Measurements from ENCODE around the gene PARP1. TPM values are rescaled to one million over a fixed set of nuclear protein-coding genes. Genes with fewer than 3 reads are reported as not detected.

PARP1 gene
- total RNA-seq, 4 donors from 2014 or later, result 30.9 to 65.1 (median 48.2) TPM

DNA sequence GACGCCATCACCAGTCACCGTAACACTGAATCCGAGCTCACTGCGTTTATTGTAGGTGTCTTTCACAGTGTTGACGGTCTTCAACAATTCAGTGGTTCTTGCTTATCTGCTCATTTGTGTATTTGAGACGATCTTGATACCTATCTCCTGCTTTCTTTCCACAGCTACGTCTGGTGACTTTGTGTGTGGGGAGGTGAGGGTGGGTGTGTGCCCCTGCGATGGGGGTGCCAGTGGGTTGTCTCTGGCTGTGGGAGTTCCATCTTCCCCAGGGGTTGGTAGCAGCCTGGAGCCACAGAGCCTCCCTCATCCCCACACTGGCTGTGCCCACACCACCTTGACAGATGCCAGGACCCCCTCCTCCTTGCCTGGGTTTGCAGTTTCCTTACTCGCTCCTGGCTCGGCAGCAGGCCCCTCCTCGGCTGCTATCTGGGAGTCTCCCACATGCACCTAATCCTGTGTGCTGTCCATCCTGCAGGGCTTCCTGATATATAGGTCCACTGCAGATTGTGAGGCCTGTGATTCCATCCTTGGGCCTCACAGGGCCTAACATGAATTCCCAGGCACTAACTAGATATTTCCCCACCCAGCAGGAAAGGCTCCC is 6.3 kb upstream of the PARP1 start:
- TF ChIP-seq POLR2A (IDR thresholded peaks at IDR 0.05), result no peak
- TF ChIP-seq, protein P1, sequence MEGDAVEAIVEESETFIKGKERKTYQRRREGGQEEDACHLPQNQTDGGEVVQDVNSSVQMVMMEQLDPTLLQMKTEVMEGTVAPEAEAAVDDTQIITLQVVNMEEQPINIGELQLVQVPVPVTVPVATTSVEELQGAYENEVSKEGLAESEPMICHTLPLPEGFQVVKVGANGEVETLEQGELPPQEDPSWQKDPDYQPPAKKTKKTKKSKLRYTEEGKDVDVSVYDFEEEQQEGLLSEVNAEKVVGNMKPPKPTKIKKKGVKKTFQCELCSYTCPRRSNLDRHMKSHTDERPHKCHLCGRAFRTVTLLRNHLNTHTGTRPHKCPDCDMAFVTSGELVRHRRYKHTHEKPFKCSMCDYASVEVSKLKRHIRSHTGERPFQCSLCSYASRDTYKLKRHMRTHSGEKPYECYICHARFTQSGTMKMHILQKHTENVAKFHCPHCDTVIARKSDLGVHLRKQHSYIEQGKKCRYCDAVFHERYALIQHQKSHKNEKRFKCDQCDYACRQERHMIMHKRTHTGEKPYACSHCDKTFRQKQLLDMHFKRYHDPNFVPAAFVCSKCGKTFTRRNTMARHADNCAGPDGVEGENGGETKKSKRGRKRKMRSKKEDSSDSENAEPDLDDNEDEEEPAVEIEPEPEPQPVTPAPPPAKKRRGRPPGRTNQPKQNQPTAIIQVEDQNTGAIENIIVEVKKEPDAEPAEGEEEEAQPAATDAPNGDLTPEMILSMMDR (IDR thresholded peaks at IDR 0.05), result no peak
- WGBS, 2 donors, result 77 to 87% methylated on average over 11 of the region's 11 CpGs
- peak in 1 of 2 donors; percentile 37 for DNase-seq (ENCODE audit: low spot score in 2 of 2)
- no peak overlapping the region for H3K4me3 ChIP-seq (ENCODE audit: low read depth, poor library complexity, severe bottlenecking)
- intact Hi-C loops (cut with DNase I; ENCODE audit: low total_unique reads), result no loop called here

DNA sequence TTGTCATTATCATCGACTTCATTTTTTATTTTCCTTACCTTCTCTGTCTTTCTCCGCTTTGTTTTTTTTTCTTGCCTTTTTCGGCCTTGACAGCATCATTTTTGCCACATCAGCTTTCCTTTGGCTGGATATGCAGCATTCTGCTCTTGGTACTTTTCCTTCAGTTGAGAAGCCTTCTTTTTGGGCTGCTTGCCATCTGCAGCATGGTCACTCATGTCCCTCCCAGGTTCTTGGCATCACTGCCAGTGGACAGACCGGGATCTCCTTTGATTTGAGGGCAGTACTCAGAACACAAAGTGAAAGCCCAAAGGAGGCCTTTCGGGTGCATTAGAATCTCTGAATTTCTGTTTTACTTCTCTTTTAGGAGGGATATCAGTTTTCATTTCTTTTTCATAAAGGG is 3.7 kb upstream of the PARP1 start:
- no peak overlapping the region for H3K4me3 ChIP-seq (ENCODE audit: low read depth, poor library complexity, severe bottlenecking)
- 58 to 84% methylated on average over 5 of the region's 5 CpGs for WGBS, 2 donors
- intact Hi-C loops (cut with DNase I; ENCODE audit: low total_unique reads), result no loop called here
- TF ChIP-seq POLR2A (IDR thresholded peaks at IDR 0.05), result no peak
- TF ChIP-seq, protein P1 (IDR thresholded peaks at IDR 0.05), result no peak
- no peak for DNase-seq (ENCODE audit: low spot score in 2 of 2)

DNA sequence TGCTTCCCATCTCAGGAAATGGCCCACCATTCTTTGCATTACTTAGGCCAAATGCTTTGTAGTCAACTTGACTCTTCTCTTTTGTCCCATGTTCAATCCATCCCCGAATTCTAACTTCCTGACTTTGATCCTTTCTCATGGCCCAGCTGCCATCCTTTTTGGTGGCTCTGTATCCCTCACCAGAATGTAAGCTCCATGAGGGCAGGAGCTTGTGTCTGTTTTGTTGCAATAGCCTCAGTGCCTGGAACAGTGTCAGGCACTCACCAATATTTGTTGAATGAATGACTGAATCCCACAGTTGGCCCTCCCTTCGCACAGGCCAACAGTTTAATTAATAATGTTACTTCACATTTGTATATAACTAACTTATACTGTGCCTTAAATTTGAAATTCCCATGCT is 3.1 kb upstream of the PARP1 start:
- WGBS, 2 donors, result 90 to 96% methylated on average over 2 of the region's 2 CpGs
- H3K4me3 ChIP-seq (ENCODE audit: low read depth, poor library complexity, severe bottlenecking), result no peak overlapping the region
- intact Hi-C loops (cut with DNase I; ENCODE audit: low total_unique reads), result no loop called here
- no peak for DNase-seq (ENCODE audit: low spot score in 2 of 2)
- TF ChIP-seq, protein P1 (IDR thresholded peaks at IDR 0.05), result no peak
- TF ChIP-seq POLR2A (IDR thresholded peaks at IDR 0.05), result no peak

DNA sequence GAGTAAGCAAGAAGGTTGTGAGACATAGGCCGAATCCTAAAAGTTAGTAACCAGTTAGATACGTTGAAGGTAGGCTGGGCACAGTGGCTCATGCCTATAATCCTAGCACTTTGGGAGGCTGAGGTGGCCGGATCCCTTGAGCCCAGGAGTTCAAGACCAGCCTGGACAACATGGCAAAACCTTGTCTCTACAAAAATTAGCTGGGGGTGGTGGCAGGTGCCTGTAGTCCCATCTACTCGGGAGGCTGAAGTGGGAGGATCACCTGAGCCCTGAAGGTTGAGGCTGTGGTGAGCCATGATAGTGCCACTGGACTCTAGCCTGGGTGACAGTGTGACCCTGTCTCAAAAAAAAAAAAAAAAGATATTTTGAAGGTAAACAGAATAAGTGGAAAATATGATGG is 1.5 kb upstream of the PARP1 start:
- 87 to 98% methylated on average over 4 of the region's 4 CpGs for WGBS, 2 donors
- DNase-seq (ENCODE audit: low spot score in 2 of 2), result peak in 1 of 2 donors; percentile 53

DNA sequence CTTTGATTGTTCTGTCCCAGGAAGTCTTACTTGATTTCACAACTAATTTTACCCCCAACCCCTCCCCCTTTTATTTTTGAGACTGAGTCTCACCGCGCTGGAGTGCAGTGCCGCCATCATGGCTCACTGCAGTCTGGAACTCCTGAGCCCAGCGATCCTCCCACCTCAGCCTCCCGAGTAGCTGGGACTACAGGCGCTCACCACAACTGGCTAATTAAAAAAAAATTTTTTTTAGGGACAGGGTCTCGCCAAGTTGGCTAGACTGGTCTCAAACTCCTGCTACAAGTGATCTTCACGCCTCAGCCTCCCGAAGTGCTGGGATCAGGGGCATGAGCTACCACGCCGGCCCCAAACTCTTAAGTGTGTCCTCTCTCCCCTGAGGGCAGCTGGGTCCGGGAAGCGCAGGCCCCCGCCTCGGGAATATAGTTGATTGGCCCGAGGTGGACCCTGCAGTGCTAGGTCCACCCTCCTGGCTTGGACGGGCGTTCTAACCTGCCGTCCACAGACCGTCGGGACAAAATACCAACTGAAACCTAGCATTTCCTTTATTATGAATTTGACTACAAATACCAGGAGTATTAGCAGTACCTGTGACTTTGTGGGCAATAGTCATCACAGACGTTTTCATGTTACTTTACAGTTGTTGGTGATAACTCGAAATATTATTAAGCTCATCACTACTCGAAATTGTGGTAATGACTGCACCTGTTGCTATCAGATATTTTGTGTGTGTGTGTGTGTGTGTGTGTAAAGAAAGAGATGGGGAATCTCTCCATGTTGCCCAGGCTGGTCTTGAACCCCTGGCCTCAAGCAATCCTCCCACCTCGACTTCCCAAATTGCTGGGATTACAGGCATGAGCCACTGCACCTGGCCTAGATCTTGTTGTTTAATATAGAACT is 642 bp upstream of the PARP1 start:
- TF ChIP-seq POLR2A (IDR thresholded peaks at IDR 0.05), result no peak
- TF ChIP-seq, protein P1 (IDR thresholded peaks at IDR 0.05), result no peak
- intact Hi-C loops (cut with DNase I; ENCODE audit: low total_unique reads), result no loop called here
- peak in 1 of 2 donors; percentile 87 for DNase-seq (ENCODE audit: low spot score in 2 of 2)
- H3K4me3 ChIP-seq (ENCODE audit: low read depth, poor library complexity, severe bottlenecking), result no peak overlapping the region
- WGBS, 2 donors, result 68 to 72% methylated on average over 25 of the region's 25 CpGs

More for the DNA sequence above, 1.5 kb upstream of the PARP1 start:
- TF ChIP-seq, protein P1 (IDR thresholded peaks at IDR 0.05), result no peak
- no peak for TF ChIP-seq POLR2A (IDR thresholded peaks at IDR 0.05)
- H3K4me3 ChIP-seq (ENCODE audit: low read depth, poor library complexity, severe bottlenecking), result no peak overlapping the region
- intact Hi-C loops (cut with DNase I; ENCODE audit: low total_unique reads), result no loop called here

All from lower leg skin (tissue), 4 donors.